Psoas muscle (tissue), 8 donors: ENCODE data around the gene EIF3I. TPM values are rescaled to one million over a fixed set of nuclear protein-coding genes. Genes with fewer than 3 reads are reported as not detected.
A peak's percentile ranks its signal among the peaks of the same experiment; 100 is the strongest.

Experiments used
- ATAC-seq, 4 donors: fragments of 200-7000 bp; cut with Tn5 transposase; one replicate each; pipeline ENCODE4 v1.9.1; 2020; ENCODE audit warnings: moderate library complexity in 3 of 4, mild to moderate bottlenecking in 2 of 4
- DNase-seq, 2 donors: peaks; one replicate each; pipeline ENCODE4 v3.0.0-alpha.2; 2020
- H3K27ac ChIP-seq: fragments of 200-600 bp; one replicate; pipeline ENCODE4 v1.8.0; 2022
- H3K27me3 ChIP-seq, 3 donors: fragments of 200-600 bp in 1 of 3; one replicate each; pipeline versions ENCODE4 v1.6.1 to v1.8.0; 2013 to 2022; ENCODE audit warnings: low read length in 2 of 3, mild to moderate bottlenecking in 2 of 3, moderate library complexity in 1 of 3; ENCODE audit not compliant: insufficient read depth in 3 of 3
- H3K36me3 ChIP-seq, 2 donors: fragments of 200-600 bp in 1 of 2; one replicate each; pipeline versions ENCODE4 v1.6.1 to v1.8.0; 2013 to 2022; ENCODE audit warnings: low read depth in 1 of 2, mild to moderate bottlenecking in 1 of 2, moderate library complexity in 1 of 2; ENCODE audit not compliant: insufficient read depth in 1 of 2
- H3K4me1 ChIP-seq: fragments of 200-600 bp; one replicate; pipeline ENCODE4 v1.8.0; 2022
- H3K4me3 ChIP-seq: fragments of 200-600 bp; one replicate; pipeline ENCODE4 v1.8.0; 2022; ENCODE audit warnings: mild to moderate bottlenecking
- H3K9me3 ChIP-seq: fragments of 200-600 bp; one replicate; pipeline ENCODE4 v1.8.0; 2022
- CTCF ChIP-seq: fragments of 200-600 bp; IDR thresholded peaks from one replicate; pipeline ENCODE4 v1.8.0; 2022; ENCODE audit warnings: antibody characterized with exemption
- WGBS, 3 donors: extraction: QIAGEN DNeasy Blood & Tissue Kit; methylation state at CpG; one replicate each; pipeline versions ENCODE4 v1.1.6 to v1.1.7; 2013; 5-methylcytosine and 5-hydroxymethylcytosine counted together
- intact Hi-C, 2 donors: fragments of 100-400 bp; cut with DNase I; formaldehyde crosslinking; loops; one replicate each; pipeline versions ENCODE4 v1.11.0 to v1.14.2; 2022
- polyA plus RNA-seq, 3 donors: library from polyadenylated mRNA; stranded (reverse); fragments of 200-250 nt; gene quantifications; one replicate each; pipeline ENCODE4 v1.2.3, GENCODE V29; 2013
- total RNA-seq, 4 donors: library from RNA; stranded (reverse); fragmentation: NEBNext Ultra II Directional in 2 of 4; extraction: Animal tissue kit (Norgen Biotek cat#: 25700) in 2 of 4; gene quantifications; one replicate each; pipeline versions ENCODE4 v1.2.1 to v1.2.4, GENCODE V29; 2021 to 2023
- donor health status: healthy with polysubstance abuse.
- donor health status: DM: no; HTN: no; CAD: no; lungs with moderate emphysema.
- donor health status: Bipolar disorder and iron deficiency.
- donor health status: healthy.
- donor health status: DM: yes; HTN: yes; CAD: no.
- donor health status: DM: no; HTN: no; CAD: no.
- donor health status: DM: no; HTN: no; CAD: no.
- donor health status: DM: yes; HTN: yes; CAD: no.

The EIF3I gene
- total and polyA plus RNA-seq, 7 donors, result 174 to 506 (median 238) TPM

GRCh38 chr1:32179443-32180185, 42.6 kb upstream of the EIF3I start, which contains the start of gene TXLNA:
TSS of gene TXLNA (plus strand) at chr1:32179675. CDS start at chr1:32180346, 671 bp downstream.
- no peak for TF ChIP-seq CTCF
- H3K27me3 ChIP-seq, result no peaks in the 10 kb centered on the region
- H3K36me3 ChIP-seq, result peaks cover 3 to 44% of the 10 kb centered on the region in 2 donors
- peak within 1 kb of the TSS; percentile 81 for H3K4me3 ChIP-seq
- peak; percentile 90 to 95 (median 92) for ATAC-seq
- peaks cover 39% of the 10 kb centered on the region for H3K4me1 ChIP-seq
- intact Hi-C loops, result loop anchor here in 1 of 2 donors (2.0 to 5.0 kb wide), 2 partner anchors 19 to 72 kb away; partner anchors contain the start of gene KPNA6
- H3K9me3 ChIP-seq, result no peaks in the 10 kb centered on the region
- H3K27ac ChIP-seq, result peak within 1 kb of the TSS; percentile 98
- 0 to 1% (median 0%) methylated on average over 42 to 79 of the region's 79 CpGs for WGBS, 3 donors
- DNase-seq, result peak; percentile 96 to 97

DNA sequence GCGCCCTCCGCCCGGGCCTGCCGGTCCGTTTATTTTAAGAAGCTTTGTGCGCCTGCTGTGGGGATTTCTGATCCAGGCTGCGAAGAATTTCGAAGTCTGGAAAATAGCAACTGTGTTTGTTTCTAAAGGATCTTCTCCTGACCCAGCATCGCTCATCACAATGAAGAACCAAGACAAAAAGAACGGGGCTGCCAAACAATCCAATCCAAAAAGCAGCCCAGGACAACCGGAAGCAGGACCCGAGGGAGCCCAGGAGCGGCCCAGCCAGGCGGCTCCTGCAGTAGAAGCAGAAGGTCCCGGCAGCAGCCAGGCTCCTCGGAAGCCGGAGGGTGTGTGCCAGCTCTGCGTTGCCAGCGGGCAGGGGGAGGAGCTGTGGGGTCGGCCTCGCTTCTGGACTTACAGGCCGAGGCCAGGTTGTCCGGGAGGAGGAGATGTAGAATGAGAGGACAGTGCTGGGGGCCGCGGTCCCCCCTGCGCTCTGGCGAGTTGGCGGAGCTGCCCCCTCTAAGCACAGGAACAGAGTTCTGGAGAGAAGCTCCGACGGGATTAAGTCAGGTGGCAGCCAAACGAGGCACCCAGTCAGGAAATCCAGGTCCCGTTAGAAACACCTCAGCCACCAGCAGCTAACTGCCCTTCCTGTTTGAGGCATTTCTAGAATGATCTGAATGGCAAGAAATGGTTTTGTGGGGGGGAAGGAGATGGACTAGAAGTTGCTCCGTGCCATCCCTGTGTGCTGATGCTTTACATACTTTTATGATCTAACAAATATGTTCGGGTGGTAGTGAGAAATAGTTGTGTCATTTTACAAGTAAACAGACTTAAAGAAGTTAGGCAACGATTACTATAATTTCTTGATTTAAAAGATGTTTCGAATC, 41.8 kb upstream of the EIF3I start:
- peak overlapping the region; percentile 98 for H3K27ac ChIP-seq
- TF ChIP-seq CTCF, result no peak
- intact Hi-C loops, result loop anchor here in 1 of 2 donors (2.0 to 5.0 kb wide), 2 partner anchors 18 to 73 kb away; partner anchors contain the start of gene KPNA6
- H3K9me3 ChIP-seq, result no peaks in the 10 kb centered on the region
- peaks cover 3 to 45% of the 10 kb centered on the region in 2 donors for H3K36me3 ChIP-seq
- ATAC-seq, result peak; percentile 42 to 63 (median 53)
- peak; percentile 73 to 81 for DNase-seq
- WGBS, 3 donors, result 5 to 8% (median 5%) methylated on average over 36 of the region's 36 CpGs
- no peaks in the 10 kb centered on the region for H3K27me3 ChIP-seq
- peak overlapping the region; percentile 81 for H3K4me3 ChIP-seq
- H3K4me1 ChIP-seq, result peaks cover 45% of the 10 kb centered on the region

- H3K4me3 ChIP-seq, result peak overlapping the region; percentile 81
- 62 to 75% (median 63%) methylated on average over 9 of the region's 9 CpGs for WGBS, 3 donors
- no peak for TF ChIP-seq CTCF
- intact Hi-C loops, result loop anchor here in 1 of 2 donors (2.0 to 5.0 kb wide), 2 partner anchors 18 to 74 kb away; partner anchors contain the start of gene KPNA6
- ATAC-seq (no peak), DNase-seq (no peak)
- no peaks in the 10 kb centered on the region for H3K27me3 ChIP-seq
- H3K9me3 ChIP-seq, result no peaks in the 10 kb centered on the region
- H3K27ac ChIP-seq, result peak overlapping the region; percentile 98
- peaks cover 45% of the 10 kb centered on the region for H3K4me1 ChIP-seq
- peaks cover 3 to 51% of the 10 kb centered on the region in 2 donors for H3K36me3 ChIP-seq
Measured at GRCh38 chr1:32181065-32181464, 41.1 kb upstream of the EIF3I start.

- Histone ChIP-seq H3K27me3 (no peaks in the 10 kb centered on the region), H3K27ac (peak overlapping the region; percentile 98), H3K4me1 (peaks cover 45% of the 10 kb centered on the region), H3K9me3 (no peaks in the 10 kb centered on the region), H3K36me3 (peaks cover 3 to 56% of the 10 kb centered on the region in 2 donors), H3K4me3 (peak overlapping the region; percentile 81)
- 48 to 66% (median 56%) methylated on average over 5 of the region's 5 CpGs for WGBS, 3 donors
- ATAC-seq (no peak), DNase-seq (no peak)
- no peak for TF ChIP-seq CTCF
- intact Hi-C loops, result loop anchor here in 1 of 2 donors (2.0 to 5.0 kb wide), 2 partner anchors 17 to 74 kb away; partner anchors contain the start of gene KPNA6
Measured at GRCh38 chr1:32181563-32181962, 40.6 kb upstream of the EIF3I start.
